B cell (primary cell): ENCODE data around the gene HMG20B. TPM values are rescaled to one million over a fixed set of nuclear protein-coding genes. Genes with fewer than 3 reads are reported as not detected.
A peak's percentile ranks its signal among the peaks of the same experiment; 100 is the strongest.

Source experiments
- ATAC-seq: fragments of 200-7000 bp; cut with Tn5 transposase; one replicate; pipeline ENCODE4 v1.10.0; 2021; ENCODE audit warnings: low read depth, mild to moderate bottlenecking, moderate number of reproducible peaks, moderate library complexity
- CTCF ChIA-PET: fragments of 350-600 bp; sonication (Branson Sonifier 250); formaldehyde crosslinking; loops from one replicate; lab custom pipeline; 2021; ENCODE audit warnings: antibody characterized with exemption, inconsistent platforms; lab: Charles Lee
- POLR2A ChIA-PET: fragments of 350-600 bp; sonication (Branson Sonifier 250); formaldehyde crosslinking; loops from one replicate; lab custom pipeline; 2021; ENCODE audit warnings: antibody characterized with exemption; lab: Charles Lee
- DNase-seq: peaks from one replicate; pipeline ENCODE4 v3.0.0; 2013
- H2AFZ ChIP-seq: 2 replicates; pipeline ENCODE4 v1.6.1; 2012; ENCODE audit warnings: mild to moderate bottlenecking, low read depth, low read length; ENCODE audit not compliant: insufficient read depth, poor library complexity, severe bottlenecking
- H3K27ac ChIP-seq, 2 donors: 1 replicate in 1 of 2; 2 replicates in 1 of 2; pipeline ENCODE4 v1.5.1; 2012 to 2013; ENCODE audit warnings: low read length in 2 of 2, mild to moderate bottlenecking in 2 of 2, moderate library complexity in 1 of 2
- H3K27me3 ChIP-seq, 4 experiments: fragments of 200-600 bp in 1 of 4; sonication (generic) in 1 of 4; replicated peaks in 1 of 4; 1 replicate in 2 of 4; 2 replicates in 2 of 4; pipeline versions ENCODE4 v1.6.1 to v1.7.0; 2013 to 2016; ENCODE audit warnings: low read length in 3 of 4, mild to moderate bottlenecking in 2 of 4, mixed read lengths in 1 of 4, moderate library complexity in 1 of 4; ENCODE audit not compliant: insufficient read depth in 4 of 4, control insufficient read depth in 3 of 4; ENCODE audit errors: control extremely low read depth in 1 of 4
- H3K36me3 ChIP-seq, 2 experiments: replicated peaks in 1 of 2; 1 replicate in 1 of 2; 2 replicates in 1 of 2; pipeline versions ENCODE4 v1.6.1 to v1.7.1; 2013; ENCODE audit warnings: low read length in 1 of 2; ENCODE audit not compliant: insufficient read depth in 2 of 2, control insufficient read depth in 1 of 2; ENCODE audit errors: control extremely low read depth in 1 of 2, extremely low read depth in 1 of 2
- H3K4me1 ChIP-seq, 2 donors: fragments of 200-600 bp in 1 of 2; sonication (generic) in 1 of 2; 1 replicate in 1 of 2; 2 replicates in 1 of 2; pipeline versions ENCODE4 v1.5.1 to v1.6.1; 2013 to 2017; ENCODE audit warnings: low read length in 2 of 2; ENCODE audit not compliant: control insufficient read depth in 2 of 2, insufficient read depth in 2 of 2
- H3K4me2 ChIP-seq: replicated peaks from 2 replicates; pipeline ENCODE3; 2012; ENCODE audit warnings: mild to moderate bottlenecking, low read depth, low read length; ENCODE audit not compliant: poor library complexity, severe bottlenecking
- H3K4me3 ChIP-seq, 5 experiments: fragments of 200-600 bp in 1 of 5; sonication (generic) in 1 of 5; 1 replicate in 3 of 5; 2 replicates in 2 of 5; pipeline versions ENCODE4 v1.5.1 to v1.7.0; 2011 to 2016; ENCODE audit warnings: low read length in 4 of 5, mild to moderate bottlenecking in 4 of 5, low read depth in 2 of 5, control low read depth in 1 of 5, moderate library complexity in 1 of 5; ENCODE audit not compliant: insufficient read depth in 1 of 5; ENCODE audit errors: control extremely low read depth in 1 of 5, extremely low read depth in 1 of 5
- H3K79me2 ChIP-seq: fragments of 200-600 bp; sonication (generic); one replicate; pipeline ENCODE4 v1.6.0; 2016; ENCODE audit warnings: low read length; ENCODE audit not compliant: control insufficient read depth, insufficient read depth
- H3K9ac ChIP-seq: fragments of 200-600 bp; sonication (generic); 2 replicates; pipeline ENCODE4 v1.6.1; 2017; ENCODE audit warnings: mild to moderate bottlenecking, low read length, moderate library complexity
- H3K9me3 ChIP-seq, 3 donors: one replicate each; pipeline versions ENCODE4 v1.6.1 to v1.7.1; 2013; ENCODE audit warnings: low read length in 2 of 3; ENCODE audit not compliant: control insufficient read depth in 2 of 3, insufficient read depth in 1 of 3; ENCODE audit errors: control extremely low read depth in 1 of 3
- H4K20me1 ChIP-seq: 2 replicates; pipeline ENCODE4 v1.6.0; 2012; ENCODE audit warnings: mild to moderate bottlenecking, low read length; ENCODE audit not compliant: insufficient read depth, control insufficient read depth, poor library complexity, severe bottlenecking
- H3K27ac Mint-ChIP-seq: one replicate; pipeline ENCODE4 v1.8.0; 2021; ENCODE audit warnings: mixed read lengths
- H3K27me3 Mint-ChIP-seq: one replicate; pipeline ENCODE4 v1.8.0; 2021; ENCODE audit warnings: mixed read lengths
- H3K4me1 Mint-ChIP-seq: one replicate; pipeline ENCODE4 v1.8.0; 2021; ENCODE audit warnings: mixed read lengths
- H3K4me3 Mint-ChIP-seq: one replicate; pipeline ENCODE4 v1.8.0; 2021; ENCODE audit warnings: mixed read lengths
- H3K9me3 Mint-ChIP-seq: one replicate; pipeline ENCODE4 v1.8.0; 2022; ENCODE audit warnings: mixed read lengths; ENCODE audit not compliant: insufficient read depth
- CTCF ChIP-seq: fragments of 200-600 bp; IDR thresholded peaks from one replicate; pipeline ENCODE4 v1.8.0; 2022; ENCODE audit warnings: antibody characterized with exemption, mild to moderate bottlenecking
- EZH2 ChIP-seq: IDR thresholded peaks from 2 replicates; pipeline ENCODE4 v1.6.1; 2012; ENCODE audit warnings: borderline replicate concordance, low read depth, mild to moderate bottlenecking, moderate library complexity, low read length; ENCODE audit not compliant: insufficient read depth, poor library complexity, severe bottlenecking
- WGBS: methylation state at CpG from one replicate; pipeline ENCODE4 v1.1.5; 2013; ENCODE audit warnings: missing lambda C conversion rate; ENCODE audit not compliant: insufficient coverage; 5-methylcytosine and 5-hydroxymethylcytosine counted together
- intact Hi-C: fragments of 100-400 bp; cut with micrococcal nuclease; formaldehyde crosslinking; loops from one replicate; pipeline ENCODE4 v1.10.0; 2022
- polyA plus RNA-seq: library from polyadenylated mRNA; depleted of rRNA; stranded (reverse); fragments of >200 nt; gene quantifications from 2 replicates; pipeline ENCODE4 v1.2.3, GENCODE V29; 2012
- total RNA-seq, 2 donors: library from RNA; stranded (reverse); fragments of 120-200 nt in 1 of 2; gene quantifications; 1 replicate in 1 of 2; 2 replicates in 1 of 2; pipeline versions ENCODE4 v1.2.3 to v1.2.4, GENCODE V29; 2013 to 2022

HMG20B gene
- total and polyA plus RNA-seq, 2 donors (not counting 1 experiment from before 2014, with no cell fraction given): 41.7 to 59.0 TPM

GRCh38 chr19:3554254-3555083 is 18.3 kb upstream of the HMG20B start:
- ChIA-PET CTCF (interaction anchor here (0.7 to 1.8 kb wide), 6 partner anchors 10 to 55 kb away, joined by 3 to 11 read pairs (median 4); no protein-coding TSS in a partner anchor), POLR2A (interaction anchor here (0.6 to 0.7 kb wide), 2 partner anchors 431 to 522 kb away, joined by 8 to 9 read pairs; partner anchors contain the start of gene EEF2)
- Histone ChIP-seq H3K4me3 (peak overlapping the region in 2 of 5 experiments; percentile 15 to 18), H4K20me1 (peaks cover 28% of the 10 kb centered on the region), H3K4me1 (peaks cover 42 to 58% of the 10 kb centered on the region in 2 donors), H3K9ac (peak overlapping the region; percentile 31), H3K9me3 (no peaks in the 10 kb centered on the region), H3K4me2 (peak overlapping the region; percentile 93), H2AFZ (peak overlapping the region; percentile 21), H3K36me3 (peaks cover 0 to 3% of the 10 kb centered on the region in 2 experiments), H3K79me2 (peaks cover 59% of the 10 kb centered on the region), H3K27me3 (no peaks in the 10 kb centered on the region), H3K27ac (peak overlapping the region; percentile 12 to 87)
- peak; percentile 58 for DNase-seq
- intact Hi-C loops: loop anchor here (5.0 kb wide), 3 partner anchors 37 to 208 kb away; partner anchors contain the start of genes APBA3, MRPL54 and TBXA2R
- Mint-ChIP-seq H3K27ac (peak overlapping the region; percentile 96), H3K4me1 (peaks cover 51% of the 10 kb centered on the region), H3K4me3 (peak overlapping the region; percentile 99), H3K27me3 (no peaks in the 10 kb centered on the region), H3K9me3 (no peaks in the 10 kb centered on the region)
- WGBS: 48% methylated on average over 14 of the region's 21 CpGs
- TF ChIP-seq EZH2 (no peak), CTCF (no peak)
- ATAC-seq: no peak
